ENCODE measurements around the gene RELCH.
A peak's percentile ranks its signal among the peaks of the same experiment; 100 is the strongest.

The RELCH gene

DNA sequence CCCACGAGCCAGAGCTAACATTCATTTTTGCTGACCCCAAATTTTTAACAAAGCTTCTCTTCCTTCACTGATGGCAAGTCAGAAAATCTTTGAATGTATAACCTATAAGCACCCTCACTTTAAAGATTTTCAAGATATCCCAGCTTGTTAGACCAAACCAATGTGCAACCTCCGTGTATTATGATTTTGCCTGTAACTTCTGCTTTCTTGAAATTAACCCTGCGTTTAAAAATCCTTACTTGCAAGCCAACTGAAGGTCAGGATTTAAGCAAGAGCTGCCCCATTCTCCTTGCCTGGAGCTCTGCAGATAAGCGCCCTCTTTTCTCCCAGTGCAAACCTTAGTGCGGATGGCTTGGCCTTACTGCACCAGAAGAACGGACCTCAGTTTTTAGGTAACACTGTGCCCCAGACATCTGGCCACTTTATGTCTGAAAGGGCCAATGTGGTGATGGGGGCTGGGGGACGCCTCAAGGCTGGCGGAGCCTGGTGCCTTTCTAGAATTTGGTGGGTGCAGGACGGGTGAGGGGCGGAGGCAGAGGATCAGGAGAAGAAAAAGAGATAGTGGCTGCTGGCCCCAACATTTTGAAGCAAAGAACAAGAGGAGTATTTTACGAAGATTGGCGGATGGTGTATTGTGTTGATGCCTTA lies 137.2 kb downstream of the RELCH start:
- DNase-seq, result no peak

DNA sequence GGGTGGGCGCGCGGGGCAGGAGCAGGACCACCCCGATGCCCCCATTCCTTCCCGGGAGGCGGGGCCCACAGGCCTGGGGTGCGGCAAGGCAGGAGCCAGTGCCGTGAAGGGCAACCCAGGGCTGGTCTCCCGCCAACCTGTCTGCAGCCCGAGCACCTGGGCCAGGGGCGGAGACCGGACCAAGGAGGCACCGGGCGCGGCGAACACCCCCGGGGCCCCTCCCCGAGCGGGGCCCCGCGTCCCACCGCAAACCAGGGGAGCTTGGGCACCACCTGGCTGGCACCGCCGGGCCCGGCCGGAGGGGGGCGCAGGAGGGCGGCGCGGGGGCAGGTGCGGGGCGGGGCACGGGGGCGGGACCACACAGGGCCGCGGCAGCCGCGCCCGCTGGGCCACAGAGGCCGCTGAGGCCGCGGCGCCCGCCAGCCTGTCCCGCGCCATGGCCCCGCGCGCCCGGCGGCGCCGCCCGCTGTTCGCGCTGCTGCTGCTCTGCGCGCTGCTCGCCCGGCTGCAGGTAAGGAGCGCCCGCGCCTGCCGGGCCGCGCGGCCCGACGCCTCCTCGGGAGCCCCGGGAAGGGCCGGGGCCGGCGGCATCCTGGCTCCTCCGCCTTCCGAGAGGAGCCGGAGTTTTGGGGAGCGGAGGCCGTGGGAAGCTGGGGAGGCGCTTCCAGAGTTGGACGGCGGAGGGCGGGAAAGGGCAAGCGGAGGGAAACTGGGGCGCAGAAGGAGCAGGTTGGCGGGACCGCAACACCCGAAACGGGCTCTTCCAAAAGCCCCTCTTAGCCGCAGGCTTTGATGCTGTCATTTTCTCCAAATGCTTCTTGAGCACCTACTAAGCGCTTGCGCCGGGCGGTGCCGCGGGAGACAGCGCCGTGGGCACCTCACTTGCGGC lies 138.1 kb downstream of the RELCH start, which contains the start of gene TNFRSF11A:
TSS of gene TNFRSF11A (plus strand) at position 394 of the 889 bp plus-strand sequence. CDS start at position 437, 43 bp downstream.
- DNase-seq, result peak; percentile 44

DNA sequence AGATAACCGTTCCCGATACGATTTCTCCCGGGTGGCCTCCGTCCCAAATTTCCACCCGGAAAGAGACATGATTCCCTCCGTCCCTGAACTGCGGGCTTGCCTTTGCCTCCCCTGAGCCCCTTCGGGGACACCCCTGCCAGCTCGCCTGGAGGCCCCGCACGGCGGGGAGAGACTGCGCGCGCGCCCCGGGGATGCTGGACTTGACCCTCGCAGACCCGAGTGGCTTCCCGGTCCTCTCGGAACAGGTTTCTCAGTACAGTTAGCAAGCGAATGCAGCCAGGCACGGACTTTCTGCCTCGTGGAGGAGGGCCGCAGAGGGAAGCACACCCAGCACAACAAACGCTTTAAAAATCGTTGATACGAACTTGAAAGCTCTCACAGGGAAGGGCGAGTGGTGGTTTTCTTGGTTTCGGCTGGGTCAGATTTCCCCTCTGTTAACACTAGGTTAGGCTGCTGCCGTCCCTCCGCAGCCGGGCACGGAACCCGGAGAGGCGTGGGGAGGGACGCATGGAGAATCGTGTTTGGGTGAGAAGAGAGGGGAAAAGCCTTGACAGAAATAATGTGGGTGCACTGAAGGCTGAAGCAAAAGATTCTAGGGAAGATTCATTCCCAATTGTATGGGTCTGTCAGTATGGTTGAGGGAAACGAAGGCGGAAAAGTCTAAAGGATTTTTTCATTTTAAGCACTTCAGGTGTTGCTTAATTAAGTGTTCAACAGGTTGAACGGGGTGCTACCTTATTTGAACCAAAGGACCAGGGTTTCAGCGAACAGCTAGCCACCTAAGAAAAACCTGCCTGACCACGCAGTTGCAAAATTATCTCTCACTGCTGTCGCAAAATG lies 139.0 kb downstream of the RELCH start:
- DNase-seq, result no peak

- DNase-seq, result no peak
Observed at GRCh38 chr18:62326646-62327348, 139.7 kb downstream of the RELCH start.

- DNase-seq, result no peak
Observed at GRCh38 chr18:62327977-62328376, 140.9 kb downstream of the RELCH start.

GRCh38 chr18:62328586-62329525 lies 141.8 kb downstream of the RELCH start:
- DNase-seq, result no peak

DNA sequence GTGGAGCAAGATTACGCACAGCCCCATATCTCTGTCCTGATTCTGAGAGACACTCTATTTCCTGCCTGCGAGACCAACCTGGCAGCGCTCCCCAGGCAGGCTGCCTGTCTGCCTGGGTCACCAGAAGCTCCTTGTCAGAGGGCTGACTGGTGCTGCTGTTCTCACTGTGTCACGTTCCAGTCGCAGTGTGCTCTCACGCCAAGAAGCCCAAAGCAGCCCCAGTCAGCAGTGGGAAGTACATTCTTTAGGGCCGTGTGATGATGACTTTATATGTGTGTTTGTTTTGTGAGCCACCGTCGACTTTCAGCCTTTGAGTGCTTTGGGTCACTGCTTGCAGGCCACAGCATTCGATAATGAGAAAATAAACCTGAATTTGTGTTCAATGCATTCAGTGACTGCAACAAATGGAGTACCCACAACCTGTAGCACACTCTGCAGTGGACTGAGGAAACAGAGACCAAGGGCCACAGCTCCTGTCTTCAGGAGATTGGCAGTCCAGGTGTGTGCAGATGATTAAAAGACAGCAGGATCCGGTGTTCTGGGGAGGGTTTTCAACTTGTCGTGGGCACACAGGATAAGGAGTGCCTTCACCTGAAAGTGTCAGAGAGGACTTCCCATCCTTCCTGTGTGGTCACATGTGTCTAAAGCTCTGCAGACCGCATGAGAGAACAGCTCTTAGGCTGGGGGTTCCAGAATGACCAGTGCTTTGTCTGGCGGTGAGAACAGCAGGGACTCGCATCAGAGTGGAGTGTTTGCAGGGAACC lies 142.8 kb downstream of the RELCH start:
- DNase-seq, result no peak

- no peak for DNase-seq
Observed at GRCh38 chr18:62330650-62331049, 143.6 kb downstream of the RELCH start.

DNA sequence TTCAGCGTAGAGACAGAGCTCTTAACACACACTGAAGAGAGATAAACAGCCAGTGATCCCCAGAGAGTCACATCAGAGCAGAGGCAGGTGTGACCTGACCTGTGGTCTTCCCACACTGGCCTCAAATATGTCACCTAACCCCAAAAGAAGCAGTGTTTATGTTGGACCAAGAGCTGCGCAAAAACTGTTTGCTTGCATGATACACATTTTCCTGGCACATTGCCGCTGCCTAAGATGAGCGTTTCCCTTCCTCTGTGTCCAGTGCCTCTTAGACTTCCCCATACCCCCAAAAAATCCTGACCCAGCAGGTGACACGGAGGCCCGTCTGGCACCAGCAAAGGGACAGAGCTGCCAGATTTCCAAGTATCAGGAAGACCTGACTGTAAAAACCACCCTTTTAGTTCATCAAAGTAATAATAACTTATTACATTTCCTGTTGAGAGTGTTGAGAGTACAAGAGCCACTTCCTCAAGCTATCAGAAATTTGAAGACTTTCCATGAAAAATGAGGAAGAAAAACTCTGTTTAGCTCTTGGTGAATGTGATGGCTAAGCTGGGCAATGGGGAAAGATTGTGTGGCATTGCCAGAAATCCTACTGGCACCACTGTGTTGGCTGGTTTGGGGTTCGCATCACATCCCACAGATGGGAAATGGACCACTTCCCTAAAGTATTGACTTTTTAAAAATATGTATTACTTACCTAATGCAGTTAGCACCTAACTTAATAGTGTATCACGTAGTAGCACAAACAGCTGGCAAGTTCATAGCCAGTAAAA lies 144.7 kb downstream of the RELCH start:
- DNase-seq, result no peak

DNA sequence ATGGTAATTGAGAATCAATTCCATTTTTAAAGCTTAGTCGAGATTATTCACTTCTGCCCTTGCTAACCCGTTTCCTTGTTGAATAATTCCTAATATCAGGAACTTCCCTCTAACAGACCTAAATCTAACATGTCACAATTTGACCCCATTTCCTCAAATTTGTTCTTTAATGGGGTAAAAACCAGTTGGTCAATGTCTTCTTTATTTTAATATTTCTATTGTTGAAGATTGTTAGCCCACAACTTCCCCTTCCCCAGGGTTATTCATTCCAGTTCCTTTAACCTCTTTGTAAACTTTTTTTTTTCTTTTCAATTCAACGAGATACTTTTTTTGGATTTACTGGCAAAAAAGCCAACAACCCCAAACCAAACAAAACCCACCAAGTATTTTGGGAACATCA lies 145.4 kb downstream of the RELCH start:
- DNase-seq, result no peak

GRCh38 chr18:62332964-62333695 lies 146.1 kb downstream of the RELCH start:
- DNase-seq, result no peak

DNA sequence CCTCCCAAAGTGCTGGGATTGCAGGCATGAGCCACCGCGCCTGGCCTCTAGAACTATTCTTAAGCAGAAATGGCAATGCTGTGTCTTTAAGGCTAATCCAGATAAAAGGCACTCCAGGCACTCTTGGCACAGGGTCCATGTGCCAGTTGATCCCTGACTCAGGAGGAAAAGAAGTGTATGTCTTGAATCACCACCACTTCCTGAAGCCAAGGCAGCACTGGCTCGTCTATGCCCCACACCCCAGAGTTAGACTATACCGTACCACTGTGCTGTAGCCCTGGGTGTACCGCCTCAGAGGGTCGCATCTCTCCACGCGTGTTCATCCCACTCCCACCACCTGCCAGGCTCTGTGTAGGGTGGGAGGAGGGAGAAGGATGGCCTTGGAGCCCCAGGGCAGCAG lies 147.1 kb downstream of the RELCH start:
- no peak for DNase-seq

DNA sequence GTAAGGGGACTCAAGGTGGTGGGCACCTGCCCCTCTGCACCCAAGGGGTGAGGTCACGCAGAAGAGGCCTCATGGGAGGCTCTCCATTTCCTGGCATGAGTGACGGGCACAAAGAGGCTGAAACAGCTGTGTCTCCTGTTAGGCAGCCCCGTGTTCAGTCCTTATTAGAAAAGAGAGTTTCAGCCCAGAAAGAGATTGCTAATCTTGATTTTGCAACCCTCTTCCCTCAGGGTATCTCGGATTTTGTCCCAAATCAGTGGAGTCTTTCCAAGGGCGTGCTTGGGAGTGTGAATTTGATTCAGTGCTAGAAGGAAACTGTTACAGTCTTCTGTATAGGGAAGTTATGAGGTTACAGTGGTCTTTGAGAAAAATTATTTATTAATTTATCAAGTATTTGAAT lies 148.4 kb downstream of the RELCH start:
- no peak for DNase-seq

GRCh38 chr18:62336618-62337017 lies 149.6 kb downstream of the RELCH start:
- no peak for DNase-seq

DNA sequence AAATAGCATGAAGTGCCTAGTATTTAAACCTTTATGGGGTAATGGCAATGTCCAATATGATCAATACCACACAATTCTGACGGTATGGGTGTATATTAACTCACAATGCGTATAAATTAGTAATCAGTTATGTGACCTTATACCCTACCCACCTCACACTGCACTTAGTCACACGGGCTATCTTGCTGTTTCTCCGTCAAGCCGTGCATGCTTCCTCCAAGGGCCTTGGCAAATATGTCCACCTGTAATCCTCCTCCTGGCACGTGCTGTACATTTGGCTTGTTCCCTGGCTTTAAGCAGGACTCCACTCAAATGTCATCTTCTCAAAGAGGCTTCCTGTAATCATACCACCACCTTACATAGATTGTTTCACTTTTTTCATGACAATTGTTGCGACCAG lies 150.3 kb downstream of the RELCH start:
- DNase-seq, result no peak

- no peak for DNase-seq
Observed at GRCh38 chr18:62338446-62339105, 151.5 kb downstream of the RELCH start.

DNA sequence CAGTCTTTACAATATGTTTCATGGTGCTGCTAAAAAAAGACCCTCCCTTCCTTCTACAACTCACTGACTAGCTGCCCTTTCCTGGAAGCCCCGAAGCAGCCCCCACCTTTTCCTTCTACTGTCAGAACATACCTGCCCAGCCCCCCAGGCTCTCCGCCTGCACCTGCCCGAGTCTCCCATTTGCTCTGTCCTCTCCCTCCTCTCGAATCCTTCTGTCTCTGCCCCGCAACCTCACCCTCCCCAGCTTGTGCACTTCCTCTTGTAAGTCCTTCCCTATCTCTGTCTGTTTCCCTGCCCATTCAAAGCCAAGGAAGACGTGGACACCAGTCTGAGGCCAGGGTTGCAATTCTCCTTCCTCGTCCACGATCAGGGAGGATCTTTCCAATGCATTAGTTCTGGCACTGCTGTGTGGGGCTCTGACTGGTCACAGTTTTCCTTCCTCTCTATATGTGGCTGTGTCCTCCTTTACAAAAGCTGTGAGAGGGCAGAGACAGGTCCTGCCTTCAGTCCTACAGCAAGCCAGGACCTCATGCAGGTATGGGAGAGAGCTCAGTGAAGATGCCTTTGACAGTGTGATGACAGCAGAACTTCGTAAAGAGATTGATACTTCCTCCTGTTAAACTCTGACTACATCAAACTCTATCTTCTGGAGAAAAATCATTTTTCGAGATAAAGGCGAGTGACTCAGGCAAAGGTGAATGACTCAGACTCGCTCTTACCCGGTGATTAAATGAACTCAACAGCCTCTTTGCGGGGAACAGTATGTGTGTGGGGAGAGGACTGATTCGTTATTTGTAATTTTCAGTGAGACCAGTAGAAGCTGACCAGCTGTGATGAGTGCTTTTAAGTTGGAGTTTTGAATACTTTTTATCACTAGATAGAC lies 152.3 kb downstream of the RELCH start:
- no peak for DNase-seq

DNA sequence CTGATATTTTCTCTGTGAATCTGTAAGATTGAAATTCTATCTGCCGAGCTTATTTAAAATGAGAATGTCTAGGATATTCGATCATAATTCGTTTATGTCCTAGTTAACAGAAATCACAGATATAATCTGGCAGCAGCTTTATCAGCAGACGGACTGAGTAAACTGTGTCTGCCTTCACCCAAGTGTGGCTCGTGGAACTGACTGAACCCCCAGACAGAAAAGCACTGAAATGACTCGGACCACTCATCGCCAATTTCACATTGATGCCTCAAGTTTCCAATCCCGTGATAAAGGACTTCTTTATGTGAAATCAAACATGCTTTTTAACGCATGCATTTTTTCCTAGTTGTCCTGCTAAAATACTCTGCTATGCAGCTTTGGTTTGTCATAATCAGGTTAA lies 153.9 kb downstream of the RELCH start:
- no peak for DNase-seq
